NB4 (cell line): ENCODE measurements around the gene ZNF366.

Experiments
- MAX ChIP-seq: IDR thresholded peaks from 2 replicates; pipeline ENCODE4 v1.6.1; 2011; ENCODE audit warnings: low read depth, low read length
- MYC ChIP-seq: IDR thresholded peaks from 2 replicates; pipeline ENCODE4 v1.6.1; 2011; ENCODE audit warnings: low read depth, low read length
- POLR2A ChIP-seq: IDR thresholded peaks from 2 replicates; pipeline ENCODE4 v1.6.1; 2011; ENCODE audit warnings: mild to moderate bottlenecking; ENCODE audit not compliant: insufficient read length; ENCODE audit errors: extremely low read depth
- TF ChIP-seq, protein P1 (sequence below): IDR thresholded peaks from one replicate; pipeline ENCODE4 v1.5.1; 2012; ENCODE audit warnings: low read depth, low read length

DNA sequence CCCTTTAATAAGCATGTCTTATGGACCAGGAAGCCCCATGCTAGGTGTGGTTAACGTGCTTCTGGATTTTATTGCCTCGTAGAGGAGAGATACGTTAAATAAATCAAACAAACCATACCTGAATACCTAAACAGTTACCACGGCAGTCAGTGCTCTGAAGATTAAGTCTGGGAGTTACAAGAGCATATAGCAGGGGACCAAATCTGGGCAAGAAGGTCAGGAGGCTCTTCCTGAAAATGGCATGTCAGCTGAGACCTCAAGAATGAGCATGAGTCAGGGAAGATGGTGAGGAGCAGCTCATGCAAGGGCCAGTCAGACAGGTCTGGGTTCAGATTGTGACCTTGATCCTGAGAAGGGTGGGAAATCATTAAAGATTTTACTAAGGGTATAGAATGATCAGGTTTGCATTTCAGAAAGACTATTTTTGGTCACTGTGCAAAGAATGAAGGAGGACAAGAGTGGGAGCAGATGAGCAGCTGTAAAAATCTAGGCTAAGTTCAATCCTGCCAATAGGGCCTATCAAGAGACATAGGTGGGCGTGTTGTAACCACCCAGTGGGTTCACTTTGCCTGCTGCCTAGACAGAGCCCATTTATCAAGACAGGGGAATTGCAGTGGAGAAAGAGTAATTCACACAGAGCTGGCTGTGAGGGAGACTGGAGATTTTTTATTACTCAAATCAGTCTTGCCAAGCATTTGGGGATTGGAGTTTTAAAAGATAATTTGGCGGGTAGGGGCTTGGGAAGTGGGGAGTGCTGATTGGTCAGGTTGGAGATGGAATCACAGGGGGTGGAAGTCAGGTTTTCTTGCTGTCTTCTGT lies 4.8 kb upstream of the ZNF366 start:
- TF ChIP-seq, protein P1, sequence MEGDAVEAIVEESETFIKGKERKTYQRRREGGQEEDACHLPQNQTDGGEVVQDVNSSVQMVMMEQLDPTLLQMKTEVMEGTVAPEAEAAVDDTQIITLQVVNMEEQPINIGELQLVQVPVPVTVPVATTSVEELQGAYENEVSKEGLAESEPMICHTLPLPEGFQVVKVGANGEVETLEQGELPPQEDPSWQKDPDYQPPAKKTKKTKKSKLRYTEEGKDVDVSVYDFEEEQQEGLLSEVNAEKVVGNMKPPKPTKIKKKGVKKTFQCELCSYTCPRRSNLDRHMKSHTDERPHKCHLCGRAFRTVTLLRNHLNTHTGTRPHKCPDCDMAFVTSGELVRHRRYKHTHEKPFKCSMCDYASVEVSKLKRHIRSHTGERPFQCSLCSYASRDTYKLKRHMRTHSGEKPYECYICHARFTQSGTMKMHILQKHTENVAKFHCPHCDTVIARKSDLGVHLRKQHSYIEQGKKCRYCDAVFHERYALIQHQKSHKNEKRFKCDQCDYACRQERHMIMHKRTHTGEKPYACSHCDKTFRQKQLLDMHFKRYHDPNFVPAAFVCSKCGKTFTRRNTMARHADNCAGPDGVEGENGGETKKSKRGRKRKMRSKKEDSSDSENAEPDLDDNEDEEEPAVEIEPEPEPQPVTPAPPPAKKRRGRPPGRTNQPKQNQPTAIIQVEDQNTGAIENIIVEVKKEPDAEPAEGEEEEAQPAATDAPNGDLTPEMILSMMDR = no peak
- TF ChIP-seq POLR2A (no peak), MYC (no peak), MAX (no peak)
